Neural progenitor cell (in vitro differentiated cells): ENCODE results near the gene PNMA8C. TPM values are rescaled to one million over a fixed set of nuclear protein-coding genes. Genes with fewer than 3 reads are reported as not detected.

ENCODE experiments used
- DNase-seq: peaks from one replicate; pipeline ENCODE4 v3.0.0-alpha.2; 2016; ENCODE audit warnings: low spot score
- H2AFZ ChIP-seq: fragments of 200-600 bp; sonication (generic); replicated peaks from 2 replicates; pipeline ENCODE4 v1.6.1; 2016; ENCODE audit warnings: antibody characterized with exemption
- H3F3A ChIP-seq: fragments of 200-600 bp; sonication (generic); 2 replicates; pipeline ENCODE4 v1.6.1; 2016; ENCODE audit warnings: antibody characterized with exemption, low read depth
- H3K27ac ChIP-seq: fragments of 200-600 bp; sonication (generic); 2 replicates; pipeline ENCODE4 v1.5.1; 2016; ENCODE audit warnings: mild to moderate bottlenecking
- H3K27me3 ChIP-seq: fragments of 200-600 bp; sonication (generic); 2 replicates; pipeline ENCODE4 v1.6.1; 2016; ENCODE audit warnings: mild to moderate bottlenecking, moderate library complexity
- H3K36me3 ChIP-seq: fragments of 200-600 bp; sonication (generic); 2 replicates; pipeline ENCODE4 v1.5.1; 2016
- H3K4me1 ChIP-seq: fragments of 200-600 bp; sonication (generic); 2 replicates; pipeline ENCODE4 v1.6.1; 2016; ENCODE audit warnings: mixed run types
- H3K4me2 ChIP-seq: fragments of 200-600 bp; sonication (generic); 2 replicates; pipeline ENCODE4 v1.6.1; 2016
- H3K4me3 ChIP-seq: fragments of 200-600 bp; sonication (generic); 2 replicates; pipeline ENCODE4 v1.5.1; 2016
- H3K79me2 ChIP-seq: fragments of 200-600 bp; sonication (generic); 2 replicates; pipeline ENCODE4 v1.6.1; 2016; ENCODE audit warnings: low read depth
- H3K9ac ChIP-seq: fragments of 200-600 bp; sonication (generic); 2 replicates; pipeline ENCODE4 v1.6.1; 2016
- H3K9me3 ChIP-seq: fragments of 200-600 bp; sonication (generic); 2 replicates; pipeline ENCODE4 v1.5.1; 2016; ENCODE audit warnings: low read depth
- H4K20me1 ChIP-seq: fragments of 200-600 bp; sonication (generic); 2 replicates; pipeline ENCODE4 v1.6.1; 2016; ENCODE audit warnings: low read depth
- H3K27ac Mint-ChIP-seq: 3 replicates; pipeline ENCODE4 v1.8.0; 2021; ENCODE audit warnings: mixed read lengths
- H3K27me3 Mint-ChIP-seq: 2 replicates; pipeline ENCODE4 v1.8.0; 2022; ENCODE audit warnings: low read depth, mild to moderate bottlenecking, inconsistent platforms, moderate library complexity, mixed read lengths; ENCODE audit not compliant: insufficient read depth
- H3K36me3 Mint-ChIP-seq: 3 replicates; pipeline ENCODE4 v1.8.0; 2021; ENCODE audit warnings: mixed read lengths
- H3K4me1 Mint-ChIP-seq: 3 replicates; pipeline ENCODE4 v1.8.0; 2021; ENCODE audit warnings: mixed read lengths
- H3K4me3 Mint-ChIP-seq: 3 replicates; pipeline ENCODE4 v1.8.0; 2021; ENCODE audit warnings: mild to moderate bottlenecking, moderate library complexity, mixed read lengths
- H3K9me3 Mint-ChIP-seq: 3 replicates; pipeline ENCODE4 v1.8.0; 2020; ENCODE audit warnings: mixed read lengths
- CTCF ChIP-seq: fragments of 200-600 bp; sonication (generic); IDR thresholded peaks from 2 replicates; pipeline ENCODE4 v1.5.1; 2017; ENCODE audit warnings: antibody characterized with exemption, mild to moderate bottlenecking
- EZH2 ChIP-seq: fragments of 200-600 bp; sonication (generic); IDR thresholded peaks from 2 replicates; pipeline ENCODE4 v1.6.1; 2017; ENCODE audit warnings: antibody characterized with exemption, mild to moderate bottlenecking, moderate library complexity
- EZH2phosphoT487 ChIP-seq: fragments of 200-600 bp; sonication (generic); IDR thresholded peaks from 2 replicates; pipeline ENCODE4 v1.6.1; 2017; ENCODE audit warnings: antibody characterized with exemption
- total RNA-seq: library from RNA; depleted of rRNA; stranded (reverse); fragments of >200 nt; gene quantifications from 2 replicates; pipeline ENCODE4 v1.2.3, GENCODE V29; 2015; ENCODE audit warnings: low replicate concordance

Gene PNMA8C
- total RNA-seq, 1 donor from 2014 or later = 0.58 TPM

DNA sequence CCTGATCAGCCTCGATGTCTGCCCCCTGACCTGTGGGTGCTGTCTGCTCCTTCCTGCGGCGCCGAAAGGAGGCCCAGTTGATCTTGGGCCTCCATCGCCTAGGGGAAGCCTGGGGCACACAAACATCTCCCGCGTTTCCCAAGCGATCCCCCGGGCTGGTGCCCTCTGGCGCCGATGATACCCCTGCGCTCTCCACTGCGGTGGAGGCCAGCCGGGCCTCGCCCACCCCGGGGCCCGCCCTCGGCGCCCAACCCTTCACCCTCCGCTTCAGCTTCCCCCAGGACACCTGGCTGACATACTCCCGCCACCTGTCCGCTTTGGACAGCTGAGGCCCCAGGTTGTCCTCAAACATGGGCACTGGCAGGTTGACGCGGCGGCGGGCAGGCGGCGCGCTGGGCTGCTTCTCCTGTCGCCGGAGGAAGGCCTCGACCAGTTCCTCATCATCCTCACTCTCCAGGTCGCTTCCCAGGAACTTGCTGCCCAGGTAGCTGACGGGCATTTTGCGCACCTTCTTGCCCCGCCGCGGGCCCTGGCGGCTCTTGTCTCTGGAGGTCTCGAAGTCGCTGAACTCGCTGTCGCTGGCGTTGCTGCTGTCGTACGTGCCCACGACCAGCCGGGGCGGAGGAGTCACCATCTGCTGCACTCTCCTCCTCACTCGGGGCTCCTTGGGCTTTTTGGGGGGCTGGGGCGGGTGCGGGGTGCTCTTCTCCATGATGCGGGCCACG lies 16.6 kb downstream of the PNMA8C start:
- DNase-seq = peak; percentile 61
- Histone ChIP-seq H3F3A (peaks cover 46% of the 10 kb centered on the region), H3K79me2 (peaks cover 9% of the 10 kb centered on the region), H3K27ac (no peak overlapping the region), H3K4me1 (peaks cover 24% of the 10 kb centered on the region), H3K9ac (no peak overlapping the region), H3K27me3 (peaks cover 42% of the 10 kb centered on the region), H2AFZ (no peak overlapping the region), H3K4me2 (peak overlapping the region; percentile 86), H4K20me1 (peaks cover 20% of the 10 kb centered on the region), H3K36me3 (no peaks in the 10 kb centered on the region), H3K4me3 (peak overlapping the region; percentile 70), H3K9me3 (no peaks in the 10 kb centered on the region)
- H3K4me3 Mint-ChIP-seq = peak overlapping the region; percentile 97
- TF ChIP-seq EZH2 (no peak), EZH2phosphoT487 (peak; percentile 33), CTCF (peak; percentile 14)
- H3K36me3 Mint-ChIP-seq = peaks cover 10% of the 10 kb centered on the region
- no peaks in the 10 kb centered on the region for H3K9me3 Mint-ChIP-seq
- peaks cover 79% of the 10 kb centered on the region for H3K4me1 Mint-ChIP-seq
- H3K27me3 Mint-ChIP-seq = peaks cover 14% of the 10 kb centered on the region
- H3K27ac Mint-ChIP-seq = no peak overlapping the region

GRCh38 chr19:46411088-46411924 lies 17.4 kb downstream of the PNMA8C start:
- Histone ChIP-seq H3K9ac (no peak overlapping the region), H3K4me2 (peak overlapping the region; percentile 86), H3K36me3 (no peaks in the 10 kb centered on the region), H3K79me2 (peaks cover 9% of the 10 kb centered on the region), H3K27ac (no peak overlapping the region), H3F3A (peaks cover 43% of the 10 kb centered on the region), H3K9me3 (no peaks in the 10 kb centered on the region), H3K27me3 (peaks cover 50% of the 10 kb centered on the region), H3K4me1 (peaks cover 22% of the 10 kb centered on the region), H3K4me3 (peak overlapping the region; percentile 70), H2AFZ (no peak overlapping the region), H4K20me1 (peaks cover 20% of the 10 kb centered on the region)
- no peak for DNase-seq
- H3K36me3 Mint-ChIP-seq = peaks cover 10% of the 10 kb centered on the region
- H3K9me3 Mint-ChIP-seq = no peaks in the 10 kb centered on the region
- TF ChIP-seq EZH2phosphoT487 = no peak
- TF ChIP-seq CTCF = no peak
- TF ChIP-seq EZH2 = no peak
- peak overlapping the region; percentile 97 for H3K4me3 Mint-ChIP-seq
- peaks cover 20% of the 10 kb centered on the region for H3K27me3 Mint-ChIP-seq
- peaks cover 81% of the 10 kb centered on the region for H3K4me1 Mint-ChIP-seq
- H3K27ac Mint-ChIP-seq = no peak overlapping the region

DNA sequence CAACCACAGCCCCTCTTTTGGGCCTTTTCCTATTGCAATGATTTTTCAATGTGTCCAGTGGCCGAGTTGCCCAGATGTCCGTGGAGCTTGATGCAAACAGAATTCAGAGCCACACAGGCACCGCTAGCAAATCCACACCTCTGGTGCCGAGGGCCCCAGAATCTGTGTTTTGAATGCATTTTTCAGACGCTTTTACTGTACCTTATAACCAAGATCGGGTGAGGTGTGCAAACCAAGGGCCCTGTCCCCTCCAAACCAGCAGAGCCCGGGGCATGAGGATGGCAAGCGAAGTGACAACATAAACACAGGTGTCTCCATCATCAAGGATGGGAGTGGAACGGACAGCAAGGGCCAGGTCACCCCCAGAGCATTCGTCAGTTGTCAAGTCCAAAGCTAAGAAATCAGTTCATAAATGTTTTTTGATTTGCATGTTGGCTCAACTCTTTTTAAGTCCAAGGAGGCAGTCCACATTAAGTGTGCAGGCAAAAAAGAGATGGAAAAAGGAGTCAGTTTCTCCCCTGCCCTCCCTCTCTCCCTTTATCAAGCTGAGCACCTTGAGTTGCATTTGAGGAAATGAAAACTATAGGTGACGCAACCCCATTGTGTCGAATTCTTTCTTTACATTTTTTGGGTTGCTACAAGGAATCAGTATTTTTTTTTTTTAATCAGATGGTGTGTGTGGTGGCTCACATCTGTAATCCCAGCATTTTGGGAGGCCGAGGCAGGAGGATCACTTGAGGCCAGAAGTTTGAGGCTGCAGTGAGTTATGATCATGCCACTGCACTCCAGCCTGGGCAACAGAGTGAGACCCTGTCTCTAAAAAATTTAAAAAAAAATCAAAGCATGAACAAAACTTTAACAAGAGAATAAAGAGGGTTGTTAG lies 18.3 kb downstream of the PNMA8C start:
- Histone ChIP-seq H3K9ac (no peak overlapping the region), H3K27me3 (peaks cover 58% of the 10 kb centered on the region), H3K4me3 (no peak overlapping the region), H3K36me3 (no peaks in the 10 kb centered on the region), H3K79me2 (peaks cover 9% of the 10 kb centered on the region), H2AFZ (no peak overlapping the region), H3K4me1 (peaks cover 22% of the 10 kb centered on the region), H3K9me3 (no peaks in the 10 kb centered on the region), H4K20me1 (peaks cover 20% of the 10 kb centered on the region), H3K27ac (no peak overlapping the region), H3K4me2 (no peak overlapping the region), H3F3A (peaks cover 39% of the 10 kb centered on the region)
- Mint-ChIP-seq H3K27me3 (peaks cover 24% of the 10 kb centered on the region), H3K36me3 (peaks cover 10% of the 10 kb centered on the region), H3K4me3 (peak overlapping the region; percentile 97), H3K9me3 (no peaks in the 10 kb centered on the region), H3K27ac (peak overlapping the region; percentile 29), H3K4me1 (peaks cover 75% of the 10 kb centered on the region)
- no peak for DNase-seq
- TF ChIP-seq EZH2phosphoT487 = no peak
- TF ChIP-seq CTCF = no peak
- TF ChIP-seq EZH2 = no peak
